PC-3 (cell line): ENCODE data around the gene PTPRR. TPM values are rescaled to one million over a fixed set of nuclear protein-coding genes. Genes with fewer than 3 reads are reported as not detected.

Source experiments
- ATAC-seq: fragments of 200-7000 bp; cut with Tn5 transposase; 2 replicates; pipeline ENCODE4 v1.9.1; 2020; ENCODE audit warnings: mild to moderate bottlenecking, moderate library complexity
- BruUV-seq: library from RNA; stranded (reverse); fragments of 400-500 nt; replicated peaks from 2 replicates; lab custom pipeline; 2021; lab: Mats Ljungman, UMichigan
- CTCF ChIA-PET: fragments of 300-600 bp; sonication (Branson Sonifier 250); formaldehyde crosslinking; loops from one replicate; lab custom pipeline; 2022; ENCODE audit warnings: antibody characterized with exemption; lab: Charles Lee
- POLR2A ChIA-PET: fragments of 300-600 bp; sonication (Branson Sonifier 250); formaldehyde crosslinking; loops from one replicate; lab custom pipeline; 2022; ENCODE audit warnings: antibody characterized with exemption; ENCODE audit not compliant: unreplicated experiment; lab: Charles Lee
- DNase-seq: peaks from one replicate; pipeline ENCODE4 v3.0.0-alpha.2; 2015
- H2AFZ ChIP-seq: fragments of 300-600 bp; sonication (generic); 2 replicates; pipeline ENCODE4 v1.6.0; 2016; ENCODE audit warnings: antibody characterized with exemption, low read length
- H3F3A ChIP-seq: fragments of 300-600 bp; sonication (generic); one replicate; pipeline ENCODE4 v1.6.0; 2017; ENCODE audit warnings: antibody characterized with exemption, low read length, control low read depth, mild to moderate bottlenecking; ENCODE audit not compliant: unreplicated experiment
- H3K27ac ChIP-seq: fragments of 300-600 bp; sonication (generic); 2 replicates; pipeline ENCODE4 v1.5.1; 2016; ENCODE audit warnings: mild to moderate bottlenecking, low read length
- H3K27me3 ChIP-seq: fragments of 300-600 bp; sonication (generic); 2 replicates; pipeline ENCODE4 v1.6.1; 2016; ENCODE audit warnings: low read length, mixed read lengths
- H3K36me3 ChIP-seq: fragments of 300-600 bp; sonication (generic); 2 replicates; pipeline ENCODE4 v1.6.1; 2016; ENCODE audit warnings: low read depth, mixed run types, low read length, mixed read lengths
- H3K4me1 ChIP-seq: fragments of 300-600 bp; sonication (generic); 2 replicates; pipeline ENCODE4 v1.5.1; 2016; ENCODE audit warnings: low read length; ENCODE audit not compliant: insufficient read depth
- H3K4me2 ChIP-seq: fragments of 300-600 bp; sonication (generic); 2 replicates; pipeline ENCODE4 v1.6.0; 2016; ENCODE audit warnings: low read length
- H3K4me3 ChIP-seq: fragments of 300-600 bp; sonication (generic); 2 replicates; pipeline ENCODE4 v1.5.1; 2016; ENCODE audit warnings: mild to moderate bottlenecking, low read length, mixed read lengths
- H3K79me2 ChIP-seq: fragments of 300-600 bp; sonication (generic); 2 replicates; pipeline ENCODE4 v1.6.1; 2017; ENCODE audit warnings: low read length, mixed read lengths
- H3K9ac ChIP-seq: fragments of 300-600 bp; sonication (generic); 2 replicates; pipeline ENCODE4 v1.6.0; 2016; ENCODE audit warnings: mild to moderate bottlenecking, low read length
- H3K9me2 ChIP-seq: fragments of 300-600 bp; sonication (generic); replicated peaks from 2 replicates; pipeline ENCODE4 v1.6.1; 2016; ENCODE audit warnings: mixed run types, low read length, mixed read lengths
- H3K9me3 ChIP-seq: fragments of 300-600 bp; sonication (generic); 2 replicates; pipeline ENCODE4 v1.6.1; 2016; ENCODE audit warnings: low read length, mixed read lengths
- H4K20me1 ChIP-seq: fragments of 300-600 bp; sonication (generic); 2 replicates; pipeline ENCODE4 v1.6.1; 2016; ENCODE audit warnings: low read length, mixed read lengths
- EZH2 ChIP-seq: fragments of 300-600 bp; sonication (generic); IDR thresholded peaks from one replicate; pipeline ENCODE4 v1.6.1; 2017; ENCODE audit warnings: antibody characterized with exemption, mild to moderate bottlenecking, low read length; ENCODE audit not compliant: unreplicated experiment
- EZH2phosphoT487 ChIP-seq: fragments of 300-600 bp; sonication (generic); IDR thresholded peaks from 2 replicates; pipeline ENCODE4 v1.6.1; 2018; ENCODE audit warnings: mild to moderate bottlenecking, antibody characterized with exemption, low read length, borderline replicate concordance
- intact Hi-C: fragments of 100-400 bp; cut with micrococcal nuclease; formaldehyde crosslinking; loops from 2 replicates; pipeline ENCODE4 v1.9.0; 2023
- total RNA-seq: library from RNA; depleted of rRNA; stranded (reverse); fragments of >200 nt; gene quantifications from 2 replicates; pipeline ENCODE4 v1.2.3, GENCODE V29; 2014
- TF ChIP-seq, protein P1 (sequence below): fragments of 300-600 bp; sonication (generic); conservative IDR thresholded peaks from 2 replicates; pipeline ENCODE4 v1.5.1; 2017; ENCODE audit warnings: antibody characterized with exemption, low read depth, mild to moderate bottlenecking, low read length

Gene PTPRR
- total RNA-seq, 1 experiment from 2014 or later: 3.1 TPM

DNA sequence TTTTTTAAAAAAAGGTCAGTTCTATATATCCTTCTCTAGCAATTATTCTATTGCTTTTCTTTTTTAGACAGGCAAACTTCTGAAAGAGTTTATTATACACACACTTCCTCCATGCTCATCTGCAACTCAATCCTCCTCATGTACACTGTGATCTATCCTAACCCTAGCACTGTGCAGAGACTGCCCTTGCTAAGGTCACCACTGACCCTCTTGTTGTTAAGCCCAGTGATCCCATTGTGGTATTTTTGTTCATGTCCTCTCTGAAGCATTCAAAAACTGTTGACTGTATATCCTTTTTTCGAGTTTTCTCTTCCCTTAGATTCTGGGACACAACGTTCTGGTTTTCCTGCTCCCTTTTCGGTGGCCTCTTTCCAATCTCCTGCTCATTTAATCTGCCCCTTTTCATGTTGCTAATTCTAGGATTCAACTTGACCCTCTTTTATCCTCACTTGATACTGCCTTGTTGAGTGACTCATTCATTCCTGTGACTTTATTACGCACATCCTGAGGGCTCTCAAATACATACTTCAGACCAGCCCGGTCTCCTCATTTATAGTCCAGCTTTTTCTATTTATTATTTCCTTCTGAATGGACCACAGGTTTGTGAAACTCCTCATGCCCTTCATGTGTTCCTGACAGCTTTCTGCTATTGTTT, 229.4 kb downstream of the PTPRR start:
- TF ChIP-seq EZH2 (no peak), EZH2phosphoT487 (no peak)
- TF ChIP-seq, protein P1, sequence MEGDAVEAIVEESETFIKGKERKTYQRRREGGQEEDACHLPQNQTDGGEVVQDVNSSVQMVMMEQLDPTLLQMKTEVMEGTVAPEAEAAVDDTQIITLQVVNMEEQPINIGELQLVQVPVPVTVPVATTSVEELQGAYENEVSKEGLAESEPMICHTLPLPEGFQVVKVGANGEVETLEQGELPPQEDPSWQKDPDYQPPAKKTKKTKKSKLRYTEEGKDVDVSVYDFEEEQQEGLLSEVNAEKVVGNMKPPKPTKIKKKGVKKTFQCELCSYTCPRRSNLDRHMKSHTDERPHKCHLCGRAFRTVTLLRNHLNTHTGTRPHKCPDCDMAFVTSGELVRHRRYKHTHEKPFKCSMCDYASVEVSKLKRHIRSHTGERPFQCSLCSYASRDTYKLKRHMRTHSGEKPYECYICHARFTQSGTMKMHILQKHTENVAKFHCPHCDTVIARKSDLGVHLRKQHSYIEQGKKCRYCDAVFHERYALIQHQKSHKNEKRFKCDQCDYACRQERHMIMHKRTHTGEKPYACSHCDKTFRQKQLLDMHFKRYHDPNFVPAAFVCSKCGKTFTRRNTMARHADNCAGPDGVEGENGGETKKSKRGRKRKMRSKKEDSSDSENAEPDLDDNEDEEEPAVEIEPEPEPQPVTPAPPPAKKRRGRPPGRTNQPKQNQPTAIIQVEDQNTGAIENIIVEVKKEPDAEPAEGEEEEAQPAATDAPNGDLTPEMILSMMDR: no peak
- H3K4me2 ChIP-seq: no peak overlapping the region
- H3K27me3 ChIP-seq: no peaks in the 10 kb centered on the region
- H3K4me3 ChIP-seq: no peak overlapping the region
- DNase-seq (no peak), ATAC-seq (no peak)
- no peaks in the 10 kb centered on the region for H3K36me3 ChIP-seq
- no peak overlapping the region for H2AFZ ChIP-seq
- peaks cover 10% of the 10 kb centered on the region; the same call in 1 of the 2 replicates for H3K4me1 ChIP-seq
- intact Hi-C loops: loop anchor here (5.0 kb wide), 1 partner anchor 44 kb away; no protein-coding TSS in a partner anchor
- no TSS peak for BruUV-seq
- no peaks in the 10 kb centered on the region for H3K9me2 ChIP-seq
- H3K27ac ChIP-seq: no peak overlapping the region
- ChIA-PET CTCF (interaction anchor here (0.7 kb wide), 1 partner anchor 32 kb away, joined by 3 read pairs; no protein-coding TSS in a partner anchor), POLR2A (no interaction called here)
- H4K20me1 ChIP-seq: no peaks in the 10 kb centered on the region
- no peak overlapping the region for H3K9ac ChIP-seq
- no peaks in the 10 kb centered on the region for H3F3A ChIP-seq
- no peaks in the 10 kb centered on the region for H3K79me2 ChIP-seq
- no peaks in the 10 kb centered on the region for H3K9me3 ChIP-seq

GRCh38 chr12:70686907-70687306, 233.6 kb downstream of the PTPRR start:
- peaks cover 4% of the 10 kb centered on the region; the same call in 1 of the 2 replicates for H3K4me1 ChIP-seq
- no peak overlapping the region for H3K27ac ChIP-seq
- no peak for ATAC-seq
- no peak overlapping the region for H3K9ac ChIP-seq
- H3F3A ChIP-seq: no peaks in the 10 kb centered on the region
- TF ChIP-seq, protein P1: no peak
- no peak for TF ChIP-seq EZH2
- ChIA-PET POLR2A (no interaction called here), CTCF (no interaction called here)
- DNase-seq: no peak
- no peak overlapping the region for H2AFZ ChIP-seq
- H3K27me3 ChIP-seq: no peaks in the 10 kb centered on the region
- no peaks in the 10 kb centered on the region for H3K9me2 ChIP-seq
- H3K36me3 ChIP-seq: no peaks in the 10 kb centered on the region
- no TSS peak for BruUV-seq
- H3K4me3 ChIP-seq: no peak overlapping the region
- H4K20me1 ChIP-seq: no peaks in the 10 kb centered on the region
- intact Hi-C loops: no loop called here
- no peak overlapping the region for H3K4me2 ChIP-seq
- H3K9me3 ChIP-seq: no peaks in the 10 kb centered on the region
- H3K79me2 ChIP-seq: no peaks in the 10 kb centered on the region

- TF ChIP-seq EZH2: no peak
- TF ChIP-seq EZH2phosphoT487: no peak
- TF ChIP-seq, protein P1: no peak
- no peaks in the 10 kb centered on the region for H3F3A ChIP-seq
- H4K20me1 ChIP-seq: no peaks in the 10 kb centered on the region
- H3K9ac ChIP-seq: no peak overlapping the region
- H3K27me3 ChIP-seq: no peaks in the 10 kb centered on the region
- ATAC-seq: no peak
- H2AFZ ChIP-seq: no peak overlapping the region
- no peaks in the 10 kb centered on the region for H3K79me2 ChIP-seq
- intact Hi-C loops: no loop called here
- ChIA-PET POLR2A (no interaction called here), CTCF (no interaction called here)
- no TSS peak for BruUV-seq
- H3K4me2 ChIP-seq: no peak overlapping the region
- H3K4me3 ChIP-seq: no peak overlapping the region
- no peak for DNase-seq
- peaks cover 2% of the 10 kb centered on the region; the same call in 1 of the 2 replicates for H3K4me1 ChIP-seq
- H3K9me2 ChIP-seq: no peaks in the 10 kb centered on the region
- H3K36me3 ChIP-seq: no peaks in the 10 kb centered on the region
- H3K9me3 ChIP-seq: no peaks in the 10 kb centered on the region
- H3K27ac ChIP-seq: no peak overlapping the region
Observed at GRCh38 chr12:70686299-70686698, 234.2 kb downstream of the PTPRR start.
